Neural cell (in vitro differentiated cells): ENCODE measurements around the gene SCRG1. TPM values are rescaled to one million over a fixed set of nuclear protein-coding genes. Genes with fewer than 3 reads are reported as not detected.

Source experiments
- H2AFZ ChIP-seq: fragments of 200-600, 300-800 bp; sonication (generic), shearing (Covaris generic); 2 replicates; pipeline ENCODE4 v1.6.0; 2014; ENCODE audit warnings: low read depth, mild to moderate bottlenecking, antibody characterized with exemption, low read length, moderate library complexity
- H3F3A ChIP-seq: fragments of 200-600 bp; shearing (Covaris generic); 2 replicates; pipeline ENCODE4 v1.6.1; 2016; ENCODE audit warnings: mild to moderate bottlenecking, moderate library complexity, mixed read lengths, antibody characterized with exemption, low read length; ENCODE audit not compliant: insufficient read depth, poor library complexity, severe bottlenecking
- H3K27ac ChIP-seq: fragments of 200-600, 300-800 bp; sonication (generic), shearing (Covaris generic); 2 replicates; pipeline ENCODE4 v1.5.1; 2014; ENCODE audit warnings: mild to moderate bottlenecking, low read length, moderate library complexity
- H3K27me3 ChIP-seq: fragments of 300-800, 200-600 bp; sonication (generic), shearing (Covaris generic); 2 replicates; pipeline ENCODE4 v1.6.0; 2014; ENCODE audit warnings: mild to moderate bottlenecking, low read depth, low read length, moderate library complexity; ENCODE audit not compliant: insufficient read depth
- H3K36me3 ChIP-seq: fragments of 300-800, 200-600 bp; sonication (generic), shearing (Covaris generic); 2 replicates; pipeline ENCODE4 v1.5.1; 2014; ENCODE audit warnings: mild to moderate bottlenecking, antibody characterized with exemption, low read length, moderate library complexity; ENCODE audit not compliant: insufficient read depth
- H3K4me2 ChIP-seq: fragments of 300-800, 200-600 bp; sonication (generic), shearing (Covaris generic); 2 replicates; pipeline ENCODE4 v1.6.0; 2014; ENCODE audit warnings: mild to moderate bottlenecking, low read length
- H3K4me3 ChIP-seq: fragments of 300-800, 200-600 bp; sonication (generic), shearing (Covaris generic); 2 replicates; pipeline ENCODE4 v1.5.1; 2014; ENCODE audit warnings: mild to moderate bottlenecking, low read length, moderate library complexity
- H3K79me2 ChIP-seq: fragments of 200-600 bp; shearing (Covaris generic); replicated peaks from 2 replicates; pipeline ENCODE4 v1.6.0; 2014; ENCODE audit warnings: mild to moderate bottlenecking, low read length, moderate library complexity; ENCODE audit not compliant: insufficient read depth
- H3K9ac ChIP-seq: fragments of 300-800, 200-600 bp; sonication (generic), shearing (Covaris generic); 2 replicates; pipeline ENCODE4 v1.6.1; 2016; ENCODE audit warnings: mild to moderate bottlenecking, low read length, mixed read lengths
- H3K9me2 ChIP-seq: fragments of 200-600 bp; shearing (Covaris generic); 2 replicates; pipeline ENCODE4 v1.6.1; 2016; ENCODE audit warnings: mild to moderate bottlenecking, low read length, mixed read lengths; ENCODE audit not compliant: insufficient read depth
- H3K9me3 ChIP-seq: fragments of 200-600, 300-800 bp; sonication (generic), shearing (Covaris generic); 2 replicates; pipeline ENCODE4 v1.6.1; 2016; ENCODE audit warnings: mild to moderate bottlenecking, mixed run types, low read length, moderate library complexity, mixed read lengths
- H4K20me1 ChIP-seq: fragments of 200-600 bp; shearing (Covaris generic); 2 replicates; pipeline ENCODE4 v1.6.1; 2016; ENCODE audit warnings: mild to moderate bottlenecking, mixed run types; ENCODE audit not compliant: insufficient read depth
- EP300 ChIP-seq: fragments of 450-650 bp; conservative IDR thresholded peaks from 2 replicates; pipeline ENCODE4 v1.6.1; 2014; ENCODE audit warnings: antibody characterized with exemption, mild to moderate bottlenecking, moderate library complexity; ENCODE audit not compliant: poor library complexity, severe bottlenecking
- EZH2 ChIP-seq: fragments of 200-600, 300-800 bp; shearing (Covaris generic), sonication (generic); IDR thresholded peaks from 2 replicates; pipeline ENCODE4 v1.6.1; 2014; ENCODE audit warnings: antibody characterized with exemption, low read length, borderline replicate concordance, mild to moderate bottlenecking; ENCODE audit not compliant: insufficient read depth, poor library complexity, severe bottlenecking
- MXI1 ChIP-seq: fragments of 450-650 bp; conservative IDR thresholded peaks from 2 replicates; pipeline ENCODE4 v1.6.1; 2014; ENCODE audit warnings: antibody characterized with exemption, mild to moderate bottlenecking; ENCODE audit not compliant: poor library complexity, severe bottlenecking
- POLR2AphosphoS5 ChIP-seq: IDR thresholded peaks from 2 replicates; pipeline ENCODE4 v1.6.1; 2012
- RAD21 ChIP-seq: fragments of 450-650 bp; conservative IDR thresholded peaks from 2 replicates; pipeline ENCODE4 v1.6.1; 2014; ENCODE audit warnings: antibody characterized with exemption, mild to moderate bottlenecking, moderate library complexity
- SMC3 ChIP-seq: fragments of 450-650 bp; conservative IDR thresholded peaks from 2 replicates; pipeline ENCODE4 v1.6.1; 2014; ENCODE audit warnings: antibody characterized with exemption, mild to moderate bottlenecking, moderate library complexity; ENCODE audit not compliant: poor library complexity
- TAF1 ChIP-seq: IDR thresholded peaks from 2 replicates; pipeline ENCODE4 v1.6.1; 2012; ENCODE audit warnings: low read depth
- polyA plus RNA-seq: library from polyadenylated mRNA; depleted of rRNA; stranded (reverse); fragments of >200 nt; gene quantifications from 2 replicates; pipeline ENCODE4 v1.2.3, GENCODE V29; 2014
- TF ChIP-seq, protein P1 (sequence below): fragments of 450-650 bp; IDR thresholded peaks from 2 replicates; pipeline ENCODE4 v1.5.1; 2014; ENCODE audit warnings: antibody characterized with exemption, mild to moderate bottlenecking, moderate library complexity; ENCODE audit not compliant: poor library complexity, severe bottlenecking
- TF ChIP-seq, protein P2 (sequence below): IDR thresholded peaks from 2 replicates; pipeline ENCODE4 v1.6.1; 2012; ENCODE audit warnings: borderline replicate concordance

Gene SCRG1
- polyA plus RNA-seq, 1 donor from 2014 or later = 0.42 TPM

DNA sequence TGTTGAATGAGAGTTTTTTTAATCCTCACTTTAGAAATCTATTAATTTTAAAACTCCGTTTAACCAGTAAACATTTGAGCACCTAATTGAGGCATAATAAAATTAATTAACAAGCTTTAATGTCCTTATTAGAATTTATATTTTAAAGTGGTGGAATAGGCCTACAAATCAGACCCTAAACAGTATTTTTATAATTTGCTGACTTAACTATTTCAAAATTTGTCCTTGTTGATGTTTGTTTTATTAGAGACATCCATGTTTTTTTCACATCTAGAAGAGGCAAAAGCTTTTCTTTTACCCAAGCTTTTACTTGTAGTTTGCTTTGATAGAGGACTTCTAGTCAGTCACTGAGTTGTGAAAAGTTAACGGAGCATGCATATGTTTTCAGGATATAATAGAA, 24.3 kb downstream of the SCRG1 start:
- H3K79me2 ChIP-seq = peaks cover 34% of the 10 kb centered on the region
- TF ChIP-seq, protein P1, sequence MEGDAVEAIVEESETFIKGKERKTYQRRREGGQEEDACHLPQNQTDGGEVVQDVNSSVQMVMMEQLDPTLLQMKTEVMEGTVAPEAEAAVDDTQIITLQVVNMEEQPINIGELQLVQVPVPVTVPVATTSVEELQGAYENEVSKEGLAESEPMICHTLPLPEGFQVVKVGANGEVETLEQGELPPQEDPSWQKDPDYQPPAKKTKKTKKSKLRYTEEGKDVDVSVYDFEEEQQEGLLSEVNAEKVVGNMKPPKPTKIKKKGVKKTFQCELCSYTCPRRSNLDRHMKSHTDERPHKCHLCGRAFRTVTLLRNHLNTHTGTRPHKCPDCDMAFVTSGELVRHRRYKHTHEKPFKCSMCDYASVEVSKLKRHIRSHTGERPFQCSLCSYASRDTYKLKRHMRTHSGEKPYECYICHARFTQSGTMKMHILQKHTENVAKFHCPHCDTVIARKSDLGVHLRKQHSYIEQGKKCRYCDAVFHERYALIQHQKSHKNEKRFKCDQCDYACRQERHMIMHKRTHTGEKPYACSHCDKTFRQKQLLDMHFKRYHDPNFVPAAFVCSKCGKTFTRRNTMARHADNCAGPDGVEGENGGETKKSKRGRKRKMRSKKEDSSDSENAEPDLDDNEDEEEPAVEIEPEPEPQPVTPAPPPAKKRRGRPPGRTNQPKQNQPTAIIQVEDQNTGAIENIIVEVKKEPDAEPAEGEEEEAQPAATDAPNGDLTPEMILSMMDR = no peak
- TF ChIP-seq EZH2 (no peak), RAD21 (no peak), POLR2AphosphoS5 (no peak), SMC3 (no peak), MXI1 (no peak), EP300 (no peak), TAF1 (no peak)
- TF ChIP-seq, protein P2, sequence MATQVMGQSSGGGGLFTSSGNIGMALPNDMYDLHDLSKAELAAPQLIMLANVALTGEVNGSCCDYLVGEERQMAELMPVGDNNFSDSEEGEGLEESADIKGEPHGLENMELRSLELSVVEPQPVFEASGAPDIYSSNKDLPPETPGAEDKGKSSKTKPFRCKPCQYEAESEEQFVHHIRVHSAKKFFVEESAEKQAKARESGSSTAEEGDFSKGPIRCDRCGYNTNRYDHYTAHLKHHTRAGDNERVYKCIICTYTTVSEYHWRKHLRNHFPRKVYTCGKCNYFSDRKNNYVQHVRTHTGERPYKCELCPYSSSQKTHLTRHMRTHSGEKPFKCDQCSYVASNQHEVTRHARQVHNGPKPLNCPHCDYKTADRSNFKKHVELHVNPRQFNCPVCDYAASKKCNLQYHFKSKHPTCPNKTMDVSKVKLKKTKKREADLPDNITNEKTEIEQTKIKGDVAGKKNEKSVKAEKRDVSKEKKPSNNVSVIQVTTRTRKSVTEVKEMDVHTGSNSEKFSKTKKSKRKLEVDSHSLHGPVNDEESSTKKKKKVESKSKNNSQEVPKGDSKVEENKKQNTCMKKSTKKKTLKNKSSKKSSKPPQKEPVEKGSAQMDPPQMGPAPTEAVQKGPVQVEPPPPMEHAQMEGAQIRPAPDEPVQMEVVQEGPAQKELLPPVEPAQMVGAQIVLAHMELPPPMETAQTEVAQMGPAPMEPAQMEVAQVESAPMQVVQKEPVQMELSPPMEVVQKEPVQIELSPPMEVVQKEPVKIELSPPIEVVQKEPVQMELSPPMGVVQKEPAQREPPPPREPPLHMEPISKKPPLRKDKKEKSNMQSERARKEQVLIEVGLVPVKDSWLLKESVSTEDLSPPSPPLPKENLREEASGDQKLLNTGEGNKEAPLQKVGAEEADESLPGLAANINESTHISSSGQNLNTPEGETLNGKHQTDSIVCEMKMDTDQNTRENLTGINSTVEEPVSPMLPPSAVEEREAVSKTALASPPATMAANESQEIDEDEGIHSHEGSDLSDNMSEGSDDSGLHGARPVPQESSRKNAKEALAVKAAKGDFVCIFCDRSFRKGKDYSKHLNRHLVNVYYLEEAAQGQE = no peak
- no peak overlapping the region for H3K27ac ChIP-seq

DNA sequence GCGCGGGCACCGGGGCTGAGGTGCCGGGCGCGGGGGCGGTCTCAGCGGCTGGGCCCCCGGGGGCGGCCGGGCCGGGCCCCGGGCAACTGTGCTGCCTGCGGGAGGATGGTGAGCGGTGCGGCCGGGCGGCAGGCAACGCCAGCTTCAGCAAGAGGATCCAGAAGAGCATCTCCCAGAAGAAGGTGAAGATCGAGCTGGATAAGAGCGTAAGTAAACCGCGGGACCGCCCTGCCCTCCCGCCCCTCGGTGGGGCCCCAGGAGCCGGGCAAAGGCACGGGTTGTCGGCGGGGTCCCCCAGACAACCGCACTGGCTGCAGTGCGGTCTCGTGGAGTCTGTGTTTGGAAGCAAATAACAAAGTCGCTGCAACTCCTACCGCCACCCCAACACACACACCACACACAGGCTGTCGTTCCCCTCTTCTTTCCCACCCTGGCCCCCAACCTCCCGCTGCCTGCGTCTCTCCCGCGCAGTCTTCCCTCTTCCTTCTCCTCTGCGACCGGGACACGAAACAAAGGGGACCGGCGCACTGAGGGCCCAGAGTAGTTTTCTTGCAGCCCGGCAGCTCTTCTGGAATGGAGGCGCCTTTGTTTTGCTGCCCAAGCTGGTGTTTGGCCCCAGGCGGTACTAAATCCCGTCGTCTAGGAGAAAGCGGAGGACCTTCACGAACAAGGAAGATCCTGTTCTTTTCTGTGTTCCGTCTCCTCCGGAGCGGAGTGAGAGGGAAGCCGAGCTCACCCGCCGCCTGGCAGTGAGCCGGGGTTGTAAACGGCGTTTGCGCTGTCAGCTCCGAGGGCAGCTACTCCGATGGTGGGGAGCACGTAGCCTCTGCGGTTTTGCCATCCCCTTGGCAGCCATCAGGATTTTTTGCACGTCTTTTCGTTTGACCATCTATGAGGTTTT, 27.4 kb downstream of the SCRG1 start:
- peak overlapping the region; percentile 90 for H3K4me3 ChIP-seq
- no peaks in the 10 kb centered on the region for H3K9me3 ChIP-seq
- H3K27me3 ChIP-seq = no peaks in the 10 kb centered on the region
- no peaks in the 10 kb centered on the region for H4K20me1 ChIP-seq
- H3K4me2 ChIP-seq = peak overlapping the region; percentile 91
- TF ChIP-seq TAF1 (no peak), MXI1 (no peak), POLR2AphosphoS5 (peak; percentile 18), EZH2 (no peak), SMC3 (no peak), EP300 (no peak), RAD21 (peak; percentile 29)
- TF ChIP-seq, protein P2 = peak; percentile 57
- TF ChIP-seq, protein P1 = no peak
- H3F3A ChIP-seq = no peaks in the 10 kb centered on the region
- H3K9ac ChIP-seq = peak overlapping the region; percentile 79
- H3K36me3 ChIP-seq = no peaks in the 10 kb centered on the region
- H3K27ac ChIP-seq = peak overlapping the region; percentile 80
- H2AFZ ChIP-seq = peak overlapping the region; percentile 49
- no peaks in the 10 kb centered on the region for H3K9me2 ChIP-seq
- H3K79me2 ChIP-seq = peaks cover 34% of the 10 kb centered on the region

More for the DNA sequence above, 24.3 kb downstream of the SCRG1 start:
- no peaks in the 10 kb centered on the region for H3K36me3 ChIP-seq
- no peaks in the 10 kb centered on the region for H4K20me1 ChIP-seq
- H3K9me3 ChIP-seq = no peaks in the 10 kb centered on the region
- H3K4me3 ChIP-seq = no peak overlapping the region
- no peaks in the 10 kb centered on the region for H3K9me2 ChIP-seq
- H3F3A ChIP-seq = no peaks in the 10 kb centered on the region
- no peaks in the 10 kb centered on the region for H3K27me3 ChIP-seq
- H2AFZ ChIP-seq = no peak overlapping the region
- H3K9ac ChIP-seq = no peak overlapping the region
- H3K4me2 ChIP-seq = no peak overlapping the region
